Activated CD4-positive, CD25-positive, alpha-beta regulatory T cell treated with anti-CD3 and anti-CD28 coated beads, Interleukin-2, amount 50 U/mL, for 72 hours (primary cell): ENCODE results near the gene TAF6.

ENCODE experiments used
- DNase-seq: peaks from one replicate; pipeline ENCODE4 v3.0.0; 2021

TAF6 gene

DNA sequence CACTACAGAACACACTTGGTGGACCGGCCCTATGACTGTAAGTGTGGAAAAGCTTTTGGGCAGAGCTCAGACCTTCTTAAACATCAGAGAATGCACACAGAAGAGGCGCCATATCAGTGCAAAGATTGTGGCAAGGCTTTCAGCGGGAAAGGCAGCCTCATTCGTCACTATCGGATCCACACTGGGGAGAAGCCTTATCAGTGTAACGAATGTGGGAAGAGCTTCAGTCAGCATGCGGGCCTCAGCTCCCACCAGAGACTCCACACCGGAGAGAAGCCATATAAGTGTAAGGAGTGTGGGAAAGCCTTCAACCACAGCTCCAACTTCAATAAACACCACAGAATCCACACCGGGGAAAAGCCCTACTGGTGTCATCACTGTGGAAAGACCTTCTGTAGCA lies 55.0 kb downstream of the TAF6 start:
- DNase-seq: no peak

DNA sequence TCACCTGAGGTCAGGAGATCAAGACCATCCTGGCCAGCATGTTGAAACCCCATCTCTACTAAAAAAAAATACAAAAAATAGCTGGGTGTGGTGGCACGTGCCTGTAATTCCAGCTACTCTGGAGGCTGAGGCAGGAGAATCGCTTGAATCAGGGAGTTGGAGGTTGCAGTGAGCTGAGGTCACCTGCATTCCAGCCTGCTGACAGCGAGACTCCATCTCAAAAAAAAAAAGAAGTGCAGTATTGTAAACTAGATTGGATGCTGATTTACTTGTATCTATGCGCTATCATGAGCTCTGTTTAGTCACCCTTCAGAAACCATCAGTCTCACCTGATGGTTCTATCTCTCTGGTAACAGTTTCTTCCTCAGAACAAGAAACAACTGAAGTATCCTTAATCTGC lies 55.8 kb downstream of the TAF6 start:
- DNase-seq: no peak

DNA sequence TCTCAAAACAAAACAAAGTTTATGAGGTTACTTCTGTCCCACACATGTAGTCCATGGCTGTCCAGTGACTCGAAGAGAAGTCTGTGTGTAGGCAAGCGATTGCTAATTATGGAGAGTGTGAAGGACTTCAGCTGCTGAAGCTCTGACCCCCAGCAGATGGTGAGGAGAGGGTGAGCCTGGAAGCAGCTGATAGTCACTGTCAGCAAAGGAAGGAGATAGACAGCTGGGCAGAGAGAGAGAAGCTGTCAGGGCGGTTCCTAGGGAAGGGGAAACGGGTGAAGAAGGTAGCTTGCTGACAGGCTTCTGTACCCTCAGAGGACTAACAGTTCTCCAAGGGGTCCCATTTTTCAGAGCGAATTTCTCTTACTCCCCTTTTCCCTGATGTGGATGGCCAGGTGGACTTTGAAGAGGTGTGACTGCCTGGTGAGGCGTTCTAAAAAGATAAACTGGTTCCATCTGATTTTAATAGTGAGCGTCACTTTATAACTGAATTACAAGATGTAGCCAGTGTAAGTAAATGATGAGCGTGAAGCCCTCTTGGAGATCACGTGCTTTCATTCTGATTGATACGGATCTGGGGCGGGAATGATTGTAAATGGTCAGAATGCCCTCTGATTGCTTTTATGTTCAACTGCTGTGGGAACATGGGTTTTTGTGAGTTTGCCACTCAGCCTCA lies 57.5 kb downstream of the TAF6 start:
- no peak for DNase-seq

DNA sequence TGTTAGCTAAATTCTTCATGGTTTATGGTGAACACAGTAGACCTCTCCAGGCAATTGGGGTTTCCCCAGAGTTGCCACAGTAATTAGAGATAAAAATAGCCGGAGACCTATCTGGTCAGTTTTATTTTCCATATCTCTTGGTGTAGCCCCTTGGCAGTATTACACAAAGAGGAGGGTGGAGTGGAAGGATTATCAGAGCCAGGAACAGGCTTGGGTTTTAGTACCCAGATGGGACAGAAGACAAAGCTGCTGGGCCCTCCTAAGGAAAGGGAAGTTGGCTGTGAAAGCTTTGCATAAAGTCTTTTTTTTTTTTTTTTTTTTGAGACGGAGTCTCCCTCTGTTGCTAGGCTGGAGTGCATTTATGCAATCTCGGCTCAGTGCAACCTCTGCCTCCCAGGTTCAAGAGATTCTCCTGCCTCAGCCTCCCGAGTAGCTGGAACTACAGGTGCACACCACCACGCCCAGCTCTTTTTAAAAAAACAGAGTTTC lies 59.9 kb downstream of the TAF6 start:
- no peak for DNase-seq
